Subcutaneous abdominal adipose tissue (tissue), 5 donors: ENCODE measurements around the gene TBC1D5.

Source experiments
- H3K27ac ChIP-seq: one replicate; pipeline ENCODE4 v1.7.0; 2013; ENCODE audit warnings: low read depth, mild to moderate bottlenecking, inconsistent platforms, low read length, moderate library complexity
- H3K27me3 ChIP-seq, 5 donors: one replicate each; pipeline ENCODE4 v1.7.0; 2013; ENCODE audit warnings: low read length in 5 of 5, inconsistent platforms in 1 of 5; ENCODE audit not compliant: control insufficient read depth in 5 of 5, insufficient read depth in 4 of 5
- H3K36me3 ChIP-seq, 5 donors: one replicate each; pipeline ENCODE4 v1.7.0; 2013; ENCODE audit warnings: low read length in 5 of 5; ENCODE audit not compliant: control insufficient read depth in 5 of 5, insufficient read depth in 5 of 5
- H3K4me1 ChIP-seq, 5 donors: one replicate each; pipeline ENCODE4 v1.7.0; 2013; ENCODE audit warnings: low read length in 5 of 5, mild to moderate bottlenecking in 3 of 5, moderate library complexity in 1 of 5; ENCODE audit not compliant: control insufficient read depth in 5 of 5, insufficient read depth in 5 of 5
- H3K4me3 ChIP-seq, 5 donors: one replicate each; pipeline ENCODE4 v1.7.0; 2013; ENCODE audit warnings: low read length in 5 of 5, low read depth in 1 of 5
- H3K9ac ChIP-seq, 5 donors: one replicate each; pipeline ENCODE4 v1.7.0; 2013; ENCODE audit warnings: low read length in 5 of 5, mild to moderate bottlenecking in 4 of 5, moderate library complexity in 3 of 5
- H3K9me3 ChIP-seq, 5 donors: one replicate each; pipeline ENCODE4 v1.7.0; 2013; ENCODE audit warnings: low read length in 5 of 5; ENCODE audit not compliant: control insufficient read depth in 5 of 5
- donor health status: healthy.
- donor health status: healthy.
- donor health status: healthy.
- donor health status: healthy.
- donor health status: healthy.

Gene TBC1D5

DNA sequence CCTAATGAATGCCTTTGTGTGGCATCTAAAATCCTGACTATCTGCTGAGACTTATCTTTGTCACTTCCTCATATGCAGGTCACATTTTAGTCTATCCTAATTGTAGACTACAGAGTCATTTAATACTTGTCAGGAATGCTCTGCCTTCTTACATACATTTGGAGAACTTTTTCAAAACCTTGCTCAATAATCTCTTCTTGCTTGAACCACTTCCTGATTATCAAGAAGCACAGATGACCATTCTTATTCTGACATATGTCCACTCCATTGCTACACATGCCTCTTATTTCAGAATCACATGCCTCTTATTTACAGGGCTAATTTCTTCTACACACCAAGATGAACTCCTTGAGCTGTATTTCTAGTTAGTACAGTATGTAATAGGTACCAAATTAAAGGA lies 400.3 kb downstream of the TBC1D5 start:
- Histone ChIP-seq H3K36me3 (peaks cover 0 to 9% (median 0%) of the 10 kb centered on the region in 5 donors), H3K27ac (no peak overlapping the region), H3K4me3 (no peak overlapping the region), H3K27me3 (no peaks in the 10 kb centered on the region), H3K9ac (no peak overlapping the region), H3K4me1 (no peaks in the 10 kb centered on the region), H3K9me3 (no peaks in the 10 kb centered on the region)

DNA sequence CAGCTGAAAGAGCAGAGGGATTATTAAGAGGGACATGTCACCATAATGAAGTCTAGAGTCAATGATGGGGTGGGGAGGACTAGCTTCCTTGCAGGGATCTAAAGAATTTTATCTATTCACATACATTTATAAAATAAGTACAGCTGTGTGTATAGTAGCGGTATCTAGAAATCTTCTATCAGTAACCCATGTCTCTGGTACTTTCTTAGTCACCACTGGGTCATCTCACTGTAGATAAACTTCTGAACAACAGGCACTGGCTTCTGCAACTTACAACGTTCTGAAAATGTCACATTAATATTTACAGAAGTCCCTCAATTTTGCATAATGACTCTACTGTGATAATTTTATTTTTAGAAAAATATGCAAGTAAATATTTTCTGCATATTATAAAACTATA lies 401.7 kb downstream of the TBC1D5 start:
- peaks cover 0 to 7% (median 3%) of the 10 kb centered on the region in 5 donors for H3K4me1 ChIP-seq
- H3K36me3 ChIP-seq: peaks cover 0 to 9% (median 0%) of the 10 kb centered on the region in 5 donors
- no peak overlapping the region for H3K9ac ChIP-seq
- H3K27ac ChIP-seq: no peak overlapping the region
- no peaks in the 10 kb centered on the region for H3K27me3 ChIP-seq
- H3K9me3 ChIP-seq: no peaks in the 10 kb centered on the region
- no peak overlapping the region for H3K4me3 ChIP-seq

DNA sequence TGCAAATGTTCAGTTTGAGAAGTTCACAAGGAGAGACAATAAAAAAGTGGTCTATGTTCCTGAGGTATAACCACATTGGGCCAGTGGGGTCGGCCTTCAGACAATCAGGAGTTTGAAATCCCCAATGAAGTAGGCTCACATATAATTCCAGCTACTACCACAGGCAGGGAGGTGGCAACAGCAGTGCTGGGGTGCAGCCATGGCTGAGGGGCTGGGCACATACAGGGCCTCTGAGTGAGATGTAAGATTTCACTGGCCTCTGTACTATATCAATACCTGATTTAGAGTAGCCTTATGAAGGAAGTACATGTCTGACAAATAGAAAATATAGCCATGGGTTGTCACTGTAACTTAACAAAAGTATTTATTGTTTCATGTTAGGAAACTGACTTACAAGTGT lies 402.2 kb downstream of the TBC1D5 start:
- Histone ChIP-seq H3K9me3 (no peaks in the 10 kb centered on the region), H3K27ac (no peak overlapping the region), H3K4me1 (peaks cover 0 to 7% (median 3%) of the 10 kb centered on the region in 5 donors), H3K4me3 (no peak overlapping the region), H3K27me3 (no peaks in the 10 kb centered on the region), H3K9ac (no peak overlapping the region), H3K36me3 (peaks cover 0 to 9% (median 0%) of the 10 kb centered on the region in 5 donors)

DNA sequence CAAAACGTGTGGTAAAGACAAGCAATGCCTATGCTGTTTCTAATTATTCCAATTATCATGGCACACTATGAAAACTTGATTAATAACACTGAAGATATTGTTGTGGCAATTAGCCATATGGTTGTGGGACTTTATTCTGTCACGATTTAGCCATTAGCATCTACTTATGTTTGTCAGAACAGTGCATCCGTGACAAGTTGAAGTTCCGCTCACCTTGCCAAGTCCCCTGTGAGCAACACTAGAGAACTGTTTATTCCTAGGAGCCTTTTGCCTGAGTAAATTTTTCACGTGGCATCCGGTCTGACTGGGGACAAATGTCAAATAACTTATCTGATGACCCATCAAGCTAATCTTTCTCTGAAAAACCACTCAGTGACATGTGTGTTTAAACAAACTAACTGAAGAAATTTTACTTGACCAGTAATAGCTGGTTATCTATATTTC lies 403.3 kb downstream of the TBC1D5 start:
- H3K4me1 ChIP-seq: peaks cover 0 to 7% (median 3%) of the 10 kb centered on the region in 5 donors
- no peak overlapping the region for H3K4me3 ChIP-seq
- no peak overlapping the region for H3K9ac ChIP-seq
- H3K27ac ChIP-seq: no peak overlapping the region
- H3K27me3 ChIP-seq: no peaks in the 10 kb centered on the region
- H3K36me3 ChIP-seq: peaks cover 0 to 9% (median 0%) of the 10 kb centered on the region in 5 donors
- no peaks in the 10 kb centered on the region for H3K9me3 ChIP-seq

DNA sequence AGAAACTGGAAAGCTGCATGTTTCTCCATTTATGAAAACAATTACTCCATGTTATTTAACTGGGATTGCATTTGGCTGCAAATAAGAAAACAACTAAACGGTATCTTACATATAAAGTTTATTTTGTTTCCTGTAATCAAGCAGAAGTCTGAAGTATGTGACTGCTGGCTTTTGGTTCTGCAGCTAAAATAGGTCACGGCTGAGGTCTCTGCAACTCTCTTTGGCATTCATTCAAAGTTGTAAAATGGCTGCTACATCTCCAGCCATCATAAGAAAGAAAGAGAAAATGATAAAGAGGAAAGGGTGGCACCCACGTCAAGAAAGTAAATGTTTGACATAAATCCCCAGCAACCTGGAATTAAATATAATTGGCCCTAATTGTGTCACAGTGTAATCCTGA lies 406.1 kb downstream of the TBC1D5 start:
- Histone ChIP-seq H3K36me3 (peaks cover 0 to 9% (median 0%) of the 10 kb centered on the region in 5 donors), H3K27me3 (no peaks in the 10 kb centered on the region), H3K9me3 (no peaks in the 10 kb centered on the region), H3K4me3 (no peak overlapping the region), H3K27ac (no peak overlapping the region), H3K4me1 (peaks cover 0 to 11% (median 3%) of the 10 kb centered on the region in 5 donors), H3K9ac (no peak overlapping the region)

DNA sequence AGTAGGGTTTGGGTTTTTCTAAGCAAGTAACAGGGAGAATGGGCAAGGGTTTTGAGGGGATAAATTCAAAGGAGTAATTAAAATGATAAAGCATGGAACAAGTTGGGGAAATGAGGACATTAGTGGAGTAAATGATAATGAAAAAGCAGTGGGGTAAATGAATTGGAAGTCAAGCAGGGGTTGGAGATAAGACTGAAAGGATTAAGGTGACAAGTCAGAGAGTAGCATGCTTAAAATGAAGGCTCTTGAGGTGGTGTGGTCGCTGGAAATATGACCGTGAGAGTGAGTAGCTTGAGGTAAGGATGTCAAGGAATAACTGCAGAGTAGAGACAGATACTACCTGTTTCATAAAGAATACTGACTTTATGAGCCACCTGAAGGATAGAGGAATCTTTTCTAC lies 408.5 kb downstream of the TBC1D5 start:
- Histone ChIP-seq H3K36me3 (peaks cover 0 to 5% (median under 1%) of the 10 kb centered on the region in 5 donors), H3K4me3 (no peak overlapping the region), H3K27me3 (no peaks in the 10 kb centered on the region), H3K27ac (no peak overlapping the region), H3K9ac (no peak overlapping the region), H3K9me3 (no peaks in the 10 kb centered on the region), H3K4me1 (peaks cover 0 to 11% (median 3%) of the 10 kb centered on the region in 5 donors)

DNA sequence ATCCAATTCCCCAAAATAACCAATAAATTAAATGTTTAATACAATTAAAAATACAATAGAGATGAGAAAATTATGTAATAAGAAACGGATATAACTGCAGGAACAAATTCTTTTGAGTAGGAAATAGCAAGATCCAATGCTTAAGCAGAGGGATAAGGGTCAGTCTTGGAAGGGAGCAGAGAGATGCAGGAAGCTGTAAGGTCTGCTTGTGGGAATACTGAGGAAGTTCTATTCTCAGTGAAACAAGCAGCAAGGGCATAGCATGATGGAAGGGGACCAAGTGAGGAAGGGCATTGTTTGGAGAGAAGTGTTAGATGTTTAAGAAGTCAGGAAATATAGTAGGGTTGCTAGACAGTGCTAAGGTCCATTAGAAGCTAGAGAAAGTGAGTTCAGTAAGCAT lies 409.0 kb downstream of the TBC1D5 start:
- Histone ChIP-seq H3K36me3 (peaks cover 0 to 5% (median 2%) of the 10 kb centered on the region in 5 donors), H3K9ac (no peak overlapping the region), H3K4me3 (no peak overlapping the region), H3K9me3 (no peaks in the 10 kb centered on the region), H3K27ac (no peak overlapping the region), H3K4me1 (peaks cover 0 to 11% (median 3%) of the 10 kb centered on the region in 5 donors), H3K27me3 (no peaks in the 10 kb centered on the region)

DNA sequence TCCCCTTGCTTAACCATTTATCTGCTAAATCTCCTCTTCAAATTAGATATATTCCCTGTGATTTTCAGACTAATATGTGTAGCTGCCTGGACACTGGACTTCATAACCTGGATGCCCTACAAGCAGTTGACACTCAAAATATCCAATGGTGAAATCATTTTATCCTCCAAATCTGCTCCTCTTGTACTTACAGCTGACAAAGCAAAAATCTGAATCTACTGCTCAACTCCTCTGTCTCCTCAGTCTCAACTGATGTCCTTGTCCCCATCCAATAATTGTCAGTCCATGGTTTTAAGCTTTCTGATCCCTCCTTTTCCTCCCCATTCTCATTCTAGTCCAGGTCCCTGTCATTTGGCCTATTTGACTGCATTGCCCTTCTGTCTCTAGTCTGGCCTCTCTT lies 411.8 kb downstream of the TBC1D5 start:
- peaks cover 0 to 6% (median 2%) of the 10 kb centered on the region in 5 donors for H3K36me3 ChIP-seq

DNA sequence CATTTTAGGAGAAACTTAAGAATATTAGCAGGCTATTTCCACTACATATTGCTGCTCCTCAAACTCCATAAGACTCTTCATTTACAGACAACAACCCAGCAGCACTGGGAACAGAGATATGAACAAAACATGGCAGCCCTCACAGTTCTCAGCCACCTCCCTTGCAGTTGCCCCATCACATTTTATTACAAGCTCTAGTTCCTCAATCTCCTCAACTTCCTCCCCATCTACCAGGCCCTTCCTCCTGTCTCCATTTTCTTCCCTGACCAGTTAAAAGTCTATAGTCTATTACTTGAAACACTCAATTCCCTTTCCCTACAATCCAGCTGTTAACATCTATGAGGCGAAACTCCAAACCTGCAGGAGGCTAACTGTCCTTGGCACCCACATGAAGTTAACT lies 412.5 kb downstream of the TBC1D5 start:
- Histone ChIP-seq H3K27ac (no peak overlapping the region), H3K4me1 (peaks cover 0 to 8% (median 0%) of the 10 kb centered on the region in 5 donors), H3K27me3 (no peaks in the 10 kb centered on the region), H3K9ac (no peak overlapping the region), H3K9me3 (no peaks in the 10 kb centered on the region), H3K4me3 (no peak overlapping the region), H3K36me3 (peaks cover 0 to 6% (median 2%) of the 10 kb centered on the region in 5 donors)

More for the DNA sequence above, 411.8 kb downstream of the TBC1D5 start:
- no peaks in the 10 kb centered on the region for H3K27me3 ChIP-seq
- no peak overlapping the region for H3K27ac ChIP-seq
- H3K4me1 ChIP-seq: peaks cover 0 to 8% (median 0%) of the 10 kb centered on the region in 5 donors
- H3K4me3 ChIP-seq: no peak overlapping the region
- H3K9me3 ChIP-seq: no peaks in the 10 kb centered on the region
- no peak overlapping the region for H3K9ac ChIP-seq

DNA sequence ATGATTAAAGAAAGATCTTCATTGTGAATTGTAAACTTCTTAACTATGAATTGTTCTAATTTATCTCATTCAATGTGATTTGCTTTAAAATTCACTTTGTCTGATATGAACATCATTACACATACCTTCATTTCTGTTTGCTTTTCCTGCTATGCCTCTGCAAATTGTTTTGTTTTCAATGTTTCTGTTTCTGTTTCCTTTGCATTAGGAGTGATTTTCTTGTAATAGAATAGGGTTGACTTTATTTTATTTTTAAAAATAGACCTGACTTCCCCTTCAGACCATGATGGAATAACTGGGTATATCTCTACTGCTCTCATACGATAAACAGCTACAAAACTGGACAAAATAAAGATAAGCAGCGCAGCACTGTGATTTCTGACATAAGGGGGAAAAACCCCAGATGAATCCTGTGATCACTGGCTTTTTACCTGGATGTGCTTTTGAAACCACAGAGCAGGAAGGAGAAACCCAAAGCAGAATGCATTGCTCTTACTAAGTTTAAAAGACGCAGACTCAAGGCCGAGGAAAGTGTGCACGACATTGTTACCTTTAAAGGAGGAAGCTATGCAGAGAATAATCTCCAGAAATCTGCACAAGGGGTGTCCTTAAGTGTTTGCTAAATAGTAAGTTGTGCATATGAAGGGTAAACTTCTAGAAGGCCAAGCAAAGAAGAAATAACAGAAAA lies 420.2 kb downstream of the TBC1D5 start:
- Histone ChIP-seq H3K4me3 (no peak overlapping the region), H3K36me3 (no peaks in the 10 kb centered on the region), H3K27me3 (no peaks in the 10 kb centered on the region)

More for the DNA sequence above, 420.2 kb downstream of the TBC1D5 start:
- Histone ChIP-seq H3K9me3 (no peaks in the 10 kb centered on the region), H3K9ac (no peak overlapping the region), H3K27ac (no peak overlapping the region), H3K4me1 (peaks cover 0 to 5% (median 2%) of the 10 kb centered on the region in 5 donors)
